CD4-positive, CD25-positive, alpha-beta regulatory T cell (primary cell): ENCODE measurements around the gene KRTAP10-7. TPM values are rescaled to one million over a fixed set of nuclear protein-coding genes. Genes with fewer than 3 reads are reported as not detected.
A peak's percentile ranks its signal among the peaks of the same experiment; 100 is the strongest.
"Not testable (repeated sequence)": the region's sequence is repeated elsewhere in the genome, so short reads cannot be mapped to it uniquely, and the experiment has no call there.

Experiments used
- ATAC-seq, 2 donors: fragments of 150-1000 bp; cut with Tn5 transposase; one replicate each; pipeline ENCODE4 v1.10.0; 2021; ENCODE audit warnings: low read depth in 2 of 2, moderate number of reproducible peaks in 2 of 2, moderate library complexity in 1 of 2
- DNase-seq, 3 donors: peaks; one replicate each; pipeline versions ENCODE4 v3.0.0 to v3.0.0-alpha.2; 2012 to 2022; ENCODE audit warnings: mixed read lengths in 1 of 3
- H3K27ac ChIP-seq: one replicate; pipeline ENCODE4 v1.7.0; 2013; ENCODE audit warnings: mild to moderate bottlenecking, low read length; ENCODE audit not compliant: insufficient read depth, poor library complexity, severe bottlenecking
- H3K27me3 ChIP-seq: one replicate; pipeline ENCODE4 v1.7.0; 2013; ENCODE audit warnings: low read length; ENCODE audit not compliant: control insufficient read depth, insufficient read depth
- H3K36me3 ChIP-seq: one replicate; pipeline ENCODE4 v1.7.0; 2013; ENCODE audit warnings: mild to moderate bottlenecking, low read length, moderate library complexity; ENCODE audit not compliant: control insufficient read depth, insufficient read depth
- H3K4me1 ChIP-seq: 2 replicates; pipeline ENCODE4 v1.7.0; 2013; ENCODE audit warnings: mild to moderate bottlenecking, low read length; ENCODE audit not compliant: insufficient read depth, control insufficient read depth, poor library complexity, severe bottlenecking
- H3K4me3 ChIP-seq: one replicate; pipeline ENCODE4 v1.7.0; 2013; ENCODE audit warnings: low read depth, mild to moderate bottlenecking, low read length, moderate library complexity
- H3K9me3 ChIP-seq, 2 experiments: 1 replicate in 1 of 2; 2 replicates in 1 of 2; pipeline ENCODE4 v1.7.0; 2013; ENCODE audit warnings: low read length in 2 of 2, mild to moderate bottlenecking in 1 of 2, moderate library complexity in 1 of 2; ENCODE audit not compliant: control insufficient read depth in 2 of 2
- H3K27ac Mint-ChIP-seq, 3 donors: one replicate each; pipeline ENCODE4 v1.8.0; 2020 to 2022; ENCODE audit warnings: mild to moderate bottlenecking in 3 of 3, mixed read lengths in 3 of 3, moderate library complexity in 2 of 3
- H3K27me3 Mint-ChIP-seq: one replicate; pipeline ENCODE4 v1.8.0; 2022; ENCODE audit warnings: mild to moderate bottlenecking, mixed read lengths
- H3K36me3 Mint-ChIP-seq: one replicate; pipeline ENCODE4 v1.8.0; 2020; ENCODE audit warnings: mixed read lengths
- H3K4me1 Mint-ChIP-seq, 4 donors: one replicate each; pipeline ENCODE4 v1.8.0; 2020 to 2022; ENCODE audit warnings: mixed read lengths in 4 of 4, mild to moderate bottlenecking in 1 of 4
- H3K4me3 Mint-ChIP-seq, 4 donors: one replicate each; pipeline ENCODE4 v1.8.0; 2020 to 2022; ENCODE audit warnings: mild to moderate bottlenecking in 4 of 4, mixed read lengths in 4 of 4, moderate library complexity in 3 of 4
- H3K9me3 Mint-ChIP-seq, 7 donors: one replicate each; pipeline ENCODE4 v1.8.0; 2020 to 2022; ENCODE audit warnings: mixed read lengths in 7 of 7, mild to moderate bottlenecking in 3 of 7, moderate library complexity in 2 of 7
- polyA plus RNA-seq, 4 donors: library from polyadenylated mRNA; unstranded; fragments of 300-500 nt; fragmentation: Illumina TruSeq; gene quantifications; one replicate each; pipeline ENCODE4 v1.2.3, GENCODE V29; 2021
- total RNA-seq: library from RNA; stranded (reverse); gene quantifications from one replicate; pipeline ENCODE4 v1.2.3, GENCODE V29; 2022

Gene KRTAP10-7
- total and polyA plus RNA-seq, 5 donors from 2014 or later: not detected

- H3K9me3 ChIP-seq: peaks cover 21 to 26% of the 10 kb centered on the region in 2 experiments
- Mint-ChIP-seq H3K4me1 (peaks cover 9 to 17% (median 11%) of the 10 kb centered on the region in 4 donors), H3K9me3 (peaks cover 0 to 41% (median 10%) of the 10 kb centered on the region in 7 donors), H3K4me3 (peak overlapping the region in 1 of 4 donors; percentile 65), H3K27ac (peak overlapping the region in 1 of 3 donors; percentile 58), H3K27me3 (peaks cover 32% of the 10 kb centered on the region), H3K36me3 (peaks cover 6% of the 10 kb centered on the region)
- peaks cover 2% of the 10 kb centered on the region for H3K4me1 ChIP-seq
- ATAC-seq: no peak
- no peak overlapping the region for H3K27ac ChIP-seq
- H3K27me3 ChIP-seq: no peaks in the 10 kb centered on the region
- H3K4me3 ChIP-seq: no peak overlapping the region
- no peaks in the 10 kb centered on the region for H3K36me3 ChIP-seq
- no peak for DNase-seq
These were observed 20.6 kb upstream of the KRTAP10-7 start for GRCh38 chr21:44579833-44580144.

GRCh38 chr21:44580231-44580821, 20.1 kb upstream of the KRTAP10-7 start, which contains the start of gene KRTAP10-5:
TSS of gene KRTAP10-5 (minus strand) at chr21:44580604. CDS start at chr21:44580578, 26 bp downstream.
- Mint-ChIP-seq H3K9me3 (peaks cover 0 to 42% (median 10%) of the 10 kb centered on the region in 7 donors), H3K4me1 (peaks cover 9 to 14% (median 11%) of the 10 kb centered on the region in 4 donors), H3K4me3 (peak within 1 kb of the TSS in 1 of 4 donors; percentile 65), H3K27ac (peak within 1 kb of the TSS in 1 of 3 donors; percentile 58), H3K27me3 (peaks cover 26% of the 10 kb centered on the region)
- H3K36me3 ChIP-seq, ATAC-seq, H3K36me3 Mint-ChIP-seq, H3K4me3 ChIP-seq, H3K4me1 ChIP-seq, DNase-seq, H3K27me3 ChIP-seq, H3K27ac ChIP-seq: not testable (repeated sequence)
- peaks cover 21 to 26% of the 10 kb centered on the region in 2 experiments for H3K9me3 ChIP-seq

DNA sequence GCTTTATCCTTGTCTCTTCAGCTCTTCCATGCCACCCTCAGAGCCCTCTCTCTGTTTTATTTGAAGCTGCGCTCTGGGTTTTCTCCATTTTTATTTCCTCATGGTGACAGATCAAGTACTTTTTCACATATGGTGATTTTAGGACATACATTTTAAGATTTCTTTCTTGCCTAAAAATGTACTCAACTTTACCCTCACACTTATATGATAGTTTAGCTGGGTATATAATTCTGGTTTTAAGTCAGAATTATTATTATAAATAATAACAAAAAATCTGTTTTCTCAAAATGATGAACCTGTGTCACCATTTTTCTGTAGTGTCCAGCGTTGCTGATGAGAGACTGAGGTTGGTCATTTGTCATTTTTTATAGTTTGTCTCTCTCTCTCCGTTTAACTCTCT, 19.2 kb upstream of the KRTAP10-7 start:
- peaks cover 21 to 26% of the 10 kb centered on the region in 2 experiments for H3K9me3 ChIP-seq
- H3K27ac Mint-ChIP-seq: no peak overlapping the region
- H3K4me3 ChIP-seq: no peak overlapping the region
- ATAC-seq: no peak
- DNase-seq: no peak
- no peak overlapping the region for H3K27ac ChIP-seq
- peaks cover 9% of the 10 kb centered on the region for H3K36me3 Mint-ChIP-seq
- H3K36me3 ChIP-seq: no peaks in the 10 kb centered on the region
- no peak overlapping the region for H3K4me3 Mint-ChIP-seq
- peaks cover 0 to 41% (median 12%) of the 10 kb centered on the region in 7 donors for H3K9me3 Mint-ChIP-seq
- peaks cover 21% of the 10 kb centered on the region for H3K27me3 Mint-ChIP-seq
- peaks cover 5% of the 10 kb centered on the region for H3K27me3 ChIP-seq
- no peaks in the 10 kb centered on the region for H3K4me1 ChIP-seq
- peaks cover 9 to 16% (median 11%) of the 10 kb centered on the region in 4 donors for H3K4me1 Mint-ChIP-seq

DNA sequence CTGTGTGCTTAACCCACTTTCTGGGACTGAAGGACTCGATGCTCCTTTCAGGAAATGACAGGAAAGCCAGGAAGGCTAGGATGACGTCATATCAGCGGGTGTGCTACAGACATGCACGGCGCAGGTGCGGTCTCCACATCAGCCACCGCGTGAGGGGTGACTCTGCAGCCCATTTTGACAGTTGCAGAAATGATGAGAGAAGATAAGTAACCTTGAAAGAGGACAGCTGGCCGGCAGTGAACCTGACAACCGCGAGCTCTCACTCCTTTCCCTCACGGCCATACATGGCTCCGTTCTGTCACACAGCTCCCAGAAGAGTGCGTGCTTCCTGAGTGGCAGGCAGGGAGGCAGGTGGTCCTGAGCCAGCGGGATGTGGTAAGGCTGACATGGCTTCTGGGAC, 18.3 kb upstream of the KRTAP10-7 start:
- Mint-ChIP-seq H3K27ac (no peak overlapping the region), H3K36me3 (peaks cover 6% of the 10 kb centered on the region), H3K4me1 (peaks cover 9 to 16% (median 11%) of the 10 kb centered on the region in 4 donors), H3K27me3 (peaks cover 27% of the 10 kb centered on the region), H3K9me3 (peaks cover 0 to 35% (median 12%) of the 10 kb centered on the region in 7 donors), H3K4me3 (no peak overlapping the region)
- ATAC-seq (no peak), DNase-seq (no peak)
- H3K36me3 ChIP-seq: no peaks in the 10 kb centered on the region
- no peak overlapping the region for H3K27ac ChIP-seq
- H3K4me3 ChIP-seq: no peak overlapping the region
- peaks cover 14 to 21% of the 10 kb centered on the region in 2 experiments for H3K9me3 ChIP-seq
- H3K4me1 ChIP-seq: no peaks in the 10 kb centered on the region
- H3K27me3 ChIP-seq: peaks cover 9% of the 10 kb centered on the region

DNA sequence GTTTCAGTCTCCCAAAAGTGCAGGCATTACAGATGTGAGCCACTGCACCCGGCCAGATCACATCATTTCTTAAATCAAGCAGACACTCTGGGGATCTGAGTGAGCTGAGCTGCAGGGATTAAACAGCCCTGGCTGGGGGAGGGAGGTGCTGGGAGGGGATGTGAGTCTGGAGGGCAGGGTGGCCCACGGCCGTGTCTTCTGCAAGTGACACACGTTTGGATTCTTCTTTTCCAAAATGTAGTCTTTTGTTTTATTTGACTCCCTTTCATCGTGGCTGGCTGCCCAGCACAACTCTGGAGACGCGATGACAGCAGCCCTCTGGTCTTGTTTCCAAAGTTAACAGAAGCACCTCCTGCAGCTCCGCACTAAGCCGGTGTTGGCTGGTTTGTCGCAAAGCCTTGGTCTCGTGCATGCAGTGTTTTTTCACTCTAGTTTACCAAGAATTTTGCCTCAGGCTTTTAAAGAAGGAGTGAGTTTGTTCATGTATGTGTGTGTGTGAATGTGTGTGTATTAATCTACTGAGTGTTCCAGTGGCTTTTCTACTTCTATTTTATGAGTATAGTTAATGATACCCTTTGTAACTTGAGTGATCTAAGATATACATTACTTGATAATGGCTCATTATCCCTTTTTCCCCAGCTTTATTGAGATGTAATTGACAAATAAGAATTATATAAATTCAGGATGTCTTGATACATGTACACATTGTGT, 17.2 kb upstream of the KRTAP10-7 start:
- peaks cover 32% of the 10 kb centered on the region for H3K27me3 Mint-ChIP-seq
- no peak overlapping the region for H3K4me3 Mint-ChIP-seq
- peaks cover 0 to 26% (median 12%) of the 10 kb centered on the region in 7 donors for H3K9me3 Mint-ChIP-seq

GRCh38 chr21:44583800-44584147, 16.6 kb upstream of the KRTAP10-7 start:
- H3K4me3 Mint-ChIP-seq: peak overlapping the region in 1 of 4 donors; percentile 5
- peaks cover 10 to 14% of the 10 kb centered on the region in 2 experiments for H3K9me3 ChIP-seq
- no peak overlapping the region for H3K27ac Mint-ChIP-seq
- peaks cover 30% of the 10 kb centered on the region for H3K27me3 Mint-ChIP-seq
- H3K4me1 Mint-ChIP-seq: peaks cover 9 to 16% (median 11%) of the 10 kb centered on the region in 4 donors
- peaks cover 9% of the 10 kb centered on the region for H3K27me3 ChIP-seq
- H3K36me3 ChIP-seq: no peaks in the 10 kb centered on the region
- no peak overlapping the region for H3K4me3 ChIP-seq
- DNase-seq (peak in 2 of 3 donors; percentile 35 to 67), ATAC-seq (peak; percentile 87 to 92)
- H3K27ac ChIP-seq: no peak overlapping the region
- peaks cover 0 to 26% (median 12%) of the 10 kb centered on the region in 7 donors for H3K9me3 Mint-ChIP-seq
- H3K36me3 Mint-ChIP-seq: peaks cover 3% of the 10 kb centered on the region
- no peaks in the 10 kb centered on the region for H3K4me1 ChIP-seq

More for the DNA sequence above, 17.2 kb upstream of the KRTAP10-7 start:
- H3K9me3 ChIP-seq: peaks cover 10 to 14% of the 10 kb centered on the region in 2 experiments
- DNase-seq (no peak), ATAC-seq (no peak)
- Mint-ChIP-seq H3K27ac (peak overlapping the region in 1 of 3 donors; percentile 62), H3K36me3 (peaks cover 3% of the 10 kb centered on the region), H3K4me1 (peaks cover 9 to 16% (median 11%) of the 10 kb centered on the region in 4 donors)
- H3K27ac ChIP-seq: no peak overlapping the region
- no peaks in the 10 kb centered on the region for H3K4me1 ChIP-seq
- H3K4me3 ChIP-seq: no peak overlapping the region
- no peaks in the 10 kb centered on the region for H3K36me3 ChIP-seq
- H3K27me3 ChIP-seq: peaks cover 9% of the 10 kb centered on the region

DNA sequence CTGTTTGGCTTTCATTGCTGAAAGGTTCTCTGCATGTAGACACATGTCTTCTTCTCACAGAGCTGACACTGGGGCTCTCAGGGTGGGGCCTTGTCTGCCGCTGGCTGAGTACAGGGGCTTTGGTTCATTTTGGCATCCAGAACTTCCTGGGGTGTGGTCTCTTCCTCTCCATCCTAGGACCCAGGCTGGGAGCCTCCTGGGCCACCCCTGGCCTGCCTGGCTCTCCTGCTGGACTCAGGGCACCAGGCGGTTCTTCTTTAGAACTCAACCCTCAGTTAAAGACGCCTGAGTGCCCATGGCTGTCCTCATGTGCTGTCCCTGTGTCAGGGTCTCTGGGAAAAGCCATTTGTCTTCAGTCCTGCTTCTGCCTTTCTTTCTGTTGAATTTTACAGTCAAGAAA, 14.5 kb upstream of the KRTAP10-7 start:
- peaks cover 8 to 14% of the 10 kb centered on the region in 2 experiments for H3K9me3 ChIP-seq
- H3K27me3 ChIP-seq: peaks cover 11% of the 10 kb centered on the region
- peaks cover 0 to 15% (median 9%) of the 10 kb centered on the region in 7 donors for H3K9me3 Mint-ChIP-seq
- H3K27ac ChIP-seq: no peak overlapping the region
- peaks cover 9 to 16% (median 11%) of the 10 kb centered on the region in 4 donors for H3K4me1 Mint-ChIP-seq
- no peak for ATAC-seq
- no peaks in the 10 kb centered on the region for H3K36me3 ChIP-seq
- peak overlapping the region in 1 of 3 donors; percentile 12 for H3K27ac Mint-ChIP-seq
- H3K4me3 Mint-ChIP-seq: no peak overlapping the region
- no peak overlapping the region for H3K4me3 ChIP-seq
- H3K4me1 ChIP-seq: no peaks in the 10 kb centered on the region
- peaks cover 24% of the 10 kb centered on the region for H3K27me3 Mint-ChIP-seq
- DNase-seq: no peak
- H3K36me3 Mint-ChIP-seq: peaks cover 3% of the 10 kb centered on the region
